HG03103 (cell line): ENCODE data around the gene FAM90A26.
"Not testable (repeated sequence)": the region's sequence is repeated elsewhere in the genome, so short reads cannot be mapped to it uniquely, and the experiment has no call there.

Source experiments
- ATAC-seq: cut with Tn5 transposase; IDR thresholded peaks from one replicate; pipeline ENCODE4 v1.9.1; 2021; ENCODE audit warnings: low read depth; ENCODE audit not compliant: unreplicated experiment

Gene FAM90A26

DNA sequence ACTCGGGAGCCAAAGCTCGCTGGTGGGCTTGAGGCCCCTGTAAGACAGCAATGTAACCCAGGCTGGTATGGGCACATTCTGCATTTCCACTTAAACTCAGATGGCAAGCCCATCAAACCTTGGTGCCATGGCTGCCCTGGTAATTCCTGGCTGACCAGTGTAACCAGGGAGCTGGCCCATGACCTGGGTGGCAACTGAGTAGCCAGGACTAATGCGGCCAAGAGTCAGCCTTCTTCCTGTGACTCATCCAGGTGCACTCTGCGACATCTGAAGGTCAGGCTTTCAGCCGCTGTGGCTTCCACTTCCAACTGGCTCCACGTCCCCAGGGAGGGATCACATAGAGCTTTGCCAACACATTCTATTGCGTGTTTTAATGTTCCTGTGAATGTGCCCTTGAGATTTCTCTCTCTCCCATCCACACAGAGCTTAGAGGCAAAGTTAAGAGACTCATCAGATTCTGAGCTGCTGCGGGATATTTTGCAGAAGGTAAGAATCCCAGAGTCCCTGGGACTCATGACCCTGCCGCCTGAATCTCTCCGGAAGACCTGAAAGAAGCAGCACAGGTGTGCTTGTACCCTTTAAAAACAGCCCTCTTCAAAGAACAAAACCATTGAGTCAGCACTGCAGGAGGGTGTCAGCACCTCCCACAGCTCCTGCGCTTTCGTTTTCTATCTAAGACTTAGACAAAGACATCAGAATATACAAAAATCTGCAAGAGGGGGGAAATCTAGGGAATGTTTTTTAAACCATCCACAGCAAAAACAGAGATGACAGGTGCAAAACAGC is 14.9 kb upstream of the FAM90A26 start:
- ATAC-seq = not testable (repeated sequence)

GRCh38 chr4:9158392-9158791 is 11.8 kb upstream of the FAM90A26 start:
- ATAC-seq = not testable (repeated sequence)

- ATAC-seq = not testable (repeated sequence)
These were observed 10.2 kb upstream of the FAM90A26 start for GRCh38 chr4:9160046-9160445.

DNA sequence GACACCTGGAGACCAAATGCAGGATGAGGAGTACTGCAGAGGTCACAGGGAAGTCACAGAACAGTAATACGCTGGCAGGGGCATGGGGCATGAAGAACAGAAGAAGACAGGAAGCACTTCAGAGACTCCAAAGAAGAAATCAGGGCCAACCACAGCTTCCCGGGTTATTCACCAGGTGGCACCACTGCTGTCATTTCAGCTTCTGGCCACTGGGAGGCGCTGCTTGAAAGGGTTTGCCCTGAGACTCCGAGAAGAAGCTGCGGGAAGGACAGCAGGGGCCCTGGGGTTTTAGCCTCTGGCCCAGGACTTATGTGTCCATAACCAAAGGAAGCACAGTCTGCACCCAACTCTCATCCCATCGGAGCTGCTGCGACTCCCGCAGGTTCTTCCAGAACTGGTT is 4.2 kb upstream of the FAM90A26 start:
- not testable (repeated sequence) for ATAC-seq

GRCh38 chr4:9210357-9210756 is 40.1 kb downstream of the FAM90A26 start, which contains the start of gene USP17L10:
USP17L10 (plus strand) TSS chr4:9210657; CDS start chr4:9210657, 0 bp downstream.
- ATAC-seq = not testable (repeated sequence)

GRCh38 chr4:9214701-9215100 is 44.5 kb downstream of the FAM90A26 start:
- not testable (repeated sequence) for ATAC-seq

GRCh38 chr4:9215105-9215504 is 44.9 kb downstream of the FAM90A26 start, which contains the start of gene USP17L11:
USP17L11 (plus strand) TSS chr4:9215405; CDS start chr4:9215405, 0 bp downstream.
- not testable (repeated sequence) for ATAC-seq

GRCh38 chr4:9219852-9220251 is 49.6 kb downstream of the FAM90A26 start, which contains the start of gene USP17L12:
USP17L12 (plus strand) TSS chr4:9220152; CDS start chr4:9220152, 0 bp downstream.
- ATAC-seq = not testable (repeated sequence)

GRCh38 chr4:9224596-9224995 is 54.4 kb downstream of the FAM90A26 start, which contains the start of gene USP17L13:
USP17L13 (plus strand) TSS chr4:9224896; CDS start chr4:9224896, 0 bp downstream.
- not testable (repeated sequence) for ATAC-seq
